Activated CD4-positive, alpha-beta T cell treated with anti-CD3 and anti-CD28 coated beads for 36 hours (primary cell): ENCODE data around the gene RBMS1. TPM values are rescaled to one million over a fixed set of nuclear protein-coding genes. Genes with fewer than 3 reads are reported as not detected.

ENCODE experiments used
- ATAC-seq: fragments of 200-7000 bp; cut with Tn5 transposase; one replicate; pipeline ENCODE4 v1.10.0; 2021; ENCODE audit warnings: mild to moderate bottlenecking, moderate library complexity
- CTCF ChIA-PET: fragments of 350-600 bp; sonication (Branson Sonifier 250); formaldehyde crosslinking; loops from one replicate; lab custom pipeline; 2021; ENCODE audit warnings: antibody characterized with exemption; lab: Charles Lee
- POLR2A ChIA-PET: fragments of 350-600 bp; sonication (Branson Sonifier 250); formaldehyde crosslinking; loops from one replicate; lab custom pipeline; 2021; ENCODE audit warnings: antibody characterized with exemption, inconsistent platforms; lab: Charles Lee
- DNase-seq: peaks from one replicate; pipeline ENCODE4 v3.0.0-alpha.2; 2020
- H3K27ac Mint-ChIP-seq: one replicate; pipeline ENCODE4 v1.8.0; 2021; ENCODE audit warnings: mixed read lengths
- H3K27me3 Mint-ChIP-seq: one replicate; pipeline ENCODE4 v1.8.0; 2021; ENCODE audit warnings: mixed read lengths
- H3K36me3 Mint-ChIP-seq: one replicate; pipeline ENCODE4 v1.8.0; 2021; ENCODE audit warnings: low read depth, mixed read lengths
- H3K4me1 Mint-ChIP-seq: one replicate; pipeline ENCODE4 v1.8.0; 2021; ENCODE audit warnings: mixed read lengths
- H3K4me3 Mint-ChIP-seq: one replicate; pipeline ENCODE4 v1.8.0; 2021; ENCODE audit warnings: mild to moderate bottlenecking, moderate library complexity, mixed read lengths
- H3K9me3 Mint-ChIP-seq: one replicate; pipeline ENCODE4 v1.8.0; 2021; ENCODE audit warnings: low read depth, mixed read lengths
- intact Hi-C, 2 experiments: fragments of 100-400 bp; cut with DNase I in 1 of 2; cut with micrococcal nuclease in 1 of 2; formaldehyde crosslinking; loops; one replicate each; pipeline versions ENCODE4 v1.14.2 to v1.15.1; 2022 to 2024; cut with DNase I, micrococcal nuclease
- total RNA-seq, 2 experiments: library from RNA; stranded (reverse); gene quantifications; one replicate each; pipeline ENCODE4 v1.2.3, GENCODE V29; 2021

The RBMS1 gene
- total RNA-seq, 2 experiments from 2014 or later = 39.3 to 47.7 TPM

GRCh38 chr2:160245614-160246155 lies 247.9 kb downstream of the RBMS1 start:
- H3K4me1 Mint-ChIP-seq = no peaks in the 10 kb centered on the region

GRCh38 chr2:160242893-160243564 lies 250.6 kb downstream of the RBMS1 start:
- CTCF ChIA-PET = interaction anchor here (0.6 to 0.9 kb wide), 2 partner anchors 9 to 711 kb away, joined by 3 to 5 read pairs; no protein-coding TSS in a partner anchor
- no peaks in the 10 kb centered on the region for H3K9me3 Mint-ChIP-seq
- H3K4me1 Mint-ChIP-seq = no peaks in the 10 kb centered on the region
- H3K27ac Mint-ChIP-seq = no peak overlapping the region
- H3K27me3 Mint-ChIP-seq = no peaks in the 10 kb centered on the region
- POLR2A ChIA-PET = no interaction called here
- intact Hi-C loops = no loop called here
- DNase-seq (no peak), ATAC-seq (no peak)
- no peaks in the 10 kb centered on the region for H3K36me3 Mint-ChIP-seq
- H3K4me3 Mint-ChIP-seq = no peak overlapping the region

More at GRCh38 chr2:160245614-160246155, 247.9 kb downstream of the RBMS1 start:
- Mint-ChIP-seq H3K36me3 (no peaks in the 10 kb centered on the region), H3K9me3 (no peaks in the 10 kb centered on the region), H3K27me3 (no peaks in the 10 kb centered on the region), H3K27ac (no peak overlapping the region), H3K4me3 (no peak overlapping the region)
- CTCF ChIA-PET = interaction anchor here (2.7 kb wide), 1 partner anchor 35 kb away, joined by 6 read pairs; no protein-coding TSS in a partner anchor
- POLR2A ChIA-PET = no interaction called here
- no peak for DNase-seq
- ATAC-seq = no peak
- intact Hi-C loops = no loop called here

- Mint-ChIP-seq H3K4me1 (no peaks in the 10 kb centered on the region), H3K27me3 (no peaks in the 10 kb centered on the region), H3K4me3 (no peak overlapping the region), H3K36me3 (no peaks in the 10 kb centered on the region), H3K9me3 (no peaks in the 10 kb centered on the region), H3K27ac (no peak overlapping the region)
- intact Hi-C loops = no loop called here
- ChIA-PET CTCF (interaction anchor here (0.9 to 1.1 kb wide), 3 partner anchors 10 to 11 kb away, joined by 3 to 6 read pairs (median 3); no protein-coding TSS in a partner anchor), POLR2A (interaction anchor here (0.6 kb wide), 1 partner anchor 1080 kb away, joined by 3 read pairs; no protein-coding TSS in a partner anchor)
- DNase-seq = no peak
- ATAC-seq = no peak
Observed at GRCh38 chr2:160241251-160242137, 252.1 kb downstream of the RBMS1 start.

GRCh38 chr2:160239436-160239835 lies 254.2 kb downstream of the RBMS1 start:
- ATAC-seq = no peak
- ChIA-PET CTCF (no interaction called here), POLR2A (no interaction called here)
- Mint-ChIP-seq H3K9me3 (no peaks in the 10 kb centered on the region), H3K4me1 (no peaks in the 10 kb centered on the region), H3K27me3 (no peaks in the 10 kb centered on the region), H3K27ac (no peak overlapping the region), H3K36me3 (no peaks in the 10 kb centered on the region), H3K4me3 (no peak overlapping the region)
- intact Hi-C loops = no loop called here
- DNase-seq = no peak

- Mint-ChIP-seq H3K4me1 (no peaks in the 10 kb centered on the region), H3K27me3 (peaks cover 2% of the 10 kb centered on the region), H3K36me3 (no peaks in the 10 kb centered on the region), H3K27ac (no peak overlapping the region), H3K9me3 (no peaks in the 10 kb centered on the region), H3K4me3 (no peak overlapping the region)
- no peak for ATAC-seq
- POLR2A ChIA-PET = no interaction called here
- DNase-seq = no peak
- intact Hi-C loops = no loop called here
- CTCF ChIA-PET = interaction anchor here (0.6 to 1.4 kb wide), 4 partner anchors 12 to 334 kb away, joined by 3 read pairs; partner anchors contain the start of gene LY75
Observed at GRCh38 chr2:160238392-160238791, 255.2 kb downstream of the RBMS1 start.

- no peak overlapping the region for H3K4me3 Mint-ChIP-seq
- CTCF ChIA-PET = interaction anchor here (0.9 kb wide), 1 partner anchor 13 kb away, joined by 3 read pairs; no protein-coding TSS in a partner anchor
- H3K27me3 Mint-ChIP-seq = peaks cover 2% of the 10 kb centered on the region
- ATAC-seq (no peak), DNase-seq (no peak)
- no peaks in the 10 kb centered on the region for H3K36me3 Mint-ChIP-seq
- intact Hi-C loops = no loop called here
- POLR2A ChIA-PET = interaction anchor here (0.6 kb wide), 1 partner anchor 76 kb away, joined by 4 read pairs; no protein-coding TSS in a partner anchor
- no peaks in the 10 kb centered on the region for H3K9me3 Mint-ChIP-seq
- no peaks in the 10 kb centered on the region for H3K4me1 Mint-ChIP-seq
- no peak overlapping the region for H3K27ac Mint-ChIP-seq
Observed at GRCh38 chr2:160232905-160233475, 260.6 kb downstream of the RBMS1 start.

GRCh38 chr2:160229591-160229990 lies 264.0 kb downstream of the RBMS1 start:
- DNase-seq (no peak), ATAC-seq (no peak)
- Mint-ChIP-seq H3K9me3 (no peaks in the 10 kb centered on the region), H3K36me3 (no peaks in the 10 kb centered on the region), H3K4me1 (peaks cover 13% of the 10 kb centered on the region), H3K4me3 (no peak overlapping the region), H3K27ac (no peak overlapping the region), H3K27me3 (peaks cover 15% of the 10 kb centered on the region)
- intact Hi-C loops = no loop called here
- POLR2A ChIA-PET = interaction anchor here (0.7 kb wide), 1 partner anchor 99 kb away, joined by 3 read pairs; no protein-coding TSS in a partner anchor
- CTCF ChIA-PET = interaction anchor here (0.6 to 1.3 kb wide), 2 partner anchors 23 to 629 kb away, joined by 3 to 5 read pairs; no protein-coding TSS in a partner anchor

- H3K4me3 Mint-ChIP-seq = no peak overlapping the region
- intact Hi-C loops = no loop called here
Observed at GRCh38 chr2:160228141-160228917, 265.3 kb downstream of the RBMS1 start.

GRCh38 chr2:160227293-160227915 lies 266.2 kb downstream of the RBMS1 start:
- POLR2A ChIA-PET = interaction anchor here (0.6 kb wide), 1 partner anchor 1982 kb away, joined by 3 read pairs; no protein-coding TSS in a partner anchor
- Mint-ChIP-seq H3K9me3 (no peaks in the 10 kb centered on the region), H3K27ac (no peak overlapping the region), H3K27me3 (peaks cover 14% of the 10 kb centered on the region), H3K36me3 (no peaks in the 10 kb centered on the region), H3K4me3 (no peak overlapping the region), H3K4me1 (peaks cover 33% of the 10 kb centered on the region)
- CTCF ChIA-PET = interaction anchor here (0.5 to 1.6 kb wide), 3 partner anchors 11 to 117 kb away, joined by 3 to 4 read pairs (median 3); no protein-coding TSS in a partner anchor
- ATAC-seq (no peak), DNase-seq (peak; percentile 18)
- intact Hi-C loops = no loop called here

More at GRCh38 chr2:160228141-160228917, 265.3 kb downstream of the RBMS1 start:
- Mint-ChIP-seq H3K27ac (no peak overlapping the region), H3K4me1 (peaks cover 25% of the 10 kb centered on the region), H3K9me3 (no peaks in the 10 kb centered on the region), H3K27me3 (peaks cover 14% of the 10 kb centered on the region), H3K36me3 (no peaks in the 10 kb centered on the region)
- ChIA-PET CTCF (no interaction called here), POLR2A (no interaction called here)
- no peak for ATAC-seq
- no peak for DNase-seq

GRCh38 chr2:160226367-160226766 lies 267.2 kb downstream of the RBMS1 start:
- H3K36me3 Mint-ChIP-seq = no peaks in the 10 kb centered on the region
- ATAC-seq = no peak
- H3K27me3 Mint-ChIP-seq = peaks cover 14% of the 10 kb centered on the region
- H3K27ac Mint-ChIP-seq = no peak overlapping the region
- no peak for DNase-seq
- intact Hi-C loops = no loop called here
- POLR2A ChIA-PET = no interaction called here
- no peak overlapping the region for H3K4me3 Mint-ChIP-seq
- CTCF ChIA-PET = interaction anchor here (0.5 to 1.6 kb wide), 3 partner anchors 21 to 1754 kb away, joined by 3 read pairs; no protein-coding TSS in a partner anchor
- H3K9me3 Mint-ChIP-seq = no peaks in the 10 kb centered on the region
- peaks cover 34% of the 10 kb centered on the region for H3K4me1 Mint-ChIP-seq
